GM12865 (cell line): ENCODE measurements around the gene NMRAL1.

Source experiments
- DNase-seq: peaks from one replicate; pipeline ENCODE4 v3.0.0; 2010; ENCODE audit warnings: low read depth
- H3K4me3 ChIP-seq: 2 replicates; pipeline ENCODE4 v1.5.1; 2011; ENCODE audit warnings: mild to moderate bottlenecking, low read depth, low read length, control low read depth
- CTCF ChIP-seq: IDR thresholded peaks from 2 replicates; pipeline ENCODE4 v1.5.1; 2011; ENCODE audit warnings: low read length, control low read depth, low read depth, inconsistent platforms; ENCODE audit not compliant: insufficient read depth; ENCODE audit errors: missing control alignments

NMRAL1 gene

GRCh38 chr16:4486126-4486893, 11.9 kb upstream of the NMRAL1 start:
- TF ChIP-seq CTCF, result no peak
- no peak for DNase-seq
- no peak overlapping the region for H3K4me3 ChIP-seq

GRCh38 chr16:4481963-4482362, 7.5 kb upstream of the NMRAL1 start:
- TF ChIP-seq CTCF, result no peak

GRCh38 chr16:4481526-4481925, 7.1 kb upstream of the NMRAL1 start:
- no peak for TF ChIP-seq CTCF
- no peak overlapping the region for H3K4me3 ChIP-seq
- DNase-seq, result no peak

More at GRCh38 chr16:4481963-4482362, 7.5 kb upstream of the NMRAL1 start:
- DNase-seq, result no peak
- H3K4me3 ChIP-seq, result no peak overlapping the region

- DNase-seq, result no peak
- H3K4me3 ChIP-seq, result no peak overlapping the region
- no peak for TF ChIP-seq CTCF
These were observed 3.5 kb upstream of the NMRAL1 start for GRCh38 chr16:4477966-4478365.

- TF ChIP-seq CTCF, result peak; percentile 44
- DNase-seq, result peak; percentile 98
- peak within 1 kb of the TSS; percentile 97 for H3K4me3 ChIP-seq
These were observed 1.7 kb upstream of the NMRAL1 start, which contains the start of gene HMOX2 for GRCh38 chr16:4475880-4476788. TSS of gene HMOX2 (plus strand) at chr16:4476398. CDS start at chr16:4505525, 29,127 bp downstream.

GRCh38 chr16:4472880-4473279, 1.5 kb downstream of the NMRAL1 start:
- H3K4me3 ChIP-seq, result no peak overlapping the region
- no peak for DNase-seq
- TF ChIP-seq CTCF, result no peak
